EH (cell line): ENCODE data around the gene CETP.
A peak's percentile ranks its signal among the peaks of the same experiment; 100 is the strongest.

Source experiments
- DNase-seq: peaks from one replicate; pipeline ENCODE4 v3.0.0-alpha.2; 2015; ENCODE audit warnings: low read depth

Gene CETP

DNA sequence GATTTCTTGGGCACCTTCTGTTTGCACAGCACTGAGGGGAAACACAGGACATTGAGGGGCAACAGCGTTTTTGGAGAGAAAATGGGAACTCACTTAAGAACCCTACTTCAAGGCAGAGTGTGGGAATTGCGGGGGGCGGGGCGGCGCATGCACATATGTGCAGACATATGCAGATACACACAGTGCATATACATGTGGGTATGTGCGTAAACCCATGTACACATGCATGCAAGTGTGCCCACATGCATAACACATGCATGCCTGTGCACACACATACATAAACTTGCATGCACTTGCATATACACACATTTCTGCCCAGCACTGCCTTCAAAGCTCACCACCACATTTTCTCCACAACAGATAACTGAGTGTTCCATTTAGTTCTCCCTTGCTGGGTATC, 60.0 kb downstream of the CETP start:
- no peak for DNase-seq

DNA sequence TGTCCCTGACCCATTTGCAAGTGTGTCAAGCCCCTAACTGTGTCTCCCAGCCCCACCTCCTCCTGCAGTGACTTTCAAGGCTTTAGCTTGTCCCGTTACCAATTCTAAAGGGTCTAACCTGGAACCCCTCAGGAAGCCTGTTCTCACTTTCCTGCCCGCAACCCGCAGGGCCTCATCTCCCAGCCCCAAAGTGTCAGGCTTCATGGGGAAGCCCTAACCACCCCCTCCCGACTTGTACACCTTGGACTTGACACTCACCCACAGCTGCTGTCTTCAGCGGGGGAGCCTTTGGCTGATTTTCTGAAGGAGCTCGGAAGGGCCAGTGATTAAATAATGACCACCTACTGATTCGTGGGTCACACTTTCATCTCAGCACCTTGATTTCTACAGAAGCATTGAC, 60.7 kb downstream of the CETP start:
- DNase-seq = no peak

DNA sequence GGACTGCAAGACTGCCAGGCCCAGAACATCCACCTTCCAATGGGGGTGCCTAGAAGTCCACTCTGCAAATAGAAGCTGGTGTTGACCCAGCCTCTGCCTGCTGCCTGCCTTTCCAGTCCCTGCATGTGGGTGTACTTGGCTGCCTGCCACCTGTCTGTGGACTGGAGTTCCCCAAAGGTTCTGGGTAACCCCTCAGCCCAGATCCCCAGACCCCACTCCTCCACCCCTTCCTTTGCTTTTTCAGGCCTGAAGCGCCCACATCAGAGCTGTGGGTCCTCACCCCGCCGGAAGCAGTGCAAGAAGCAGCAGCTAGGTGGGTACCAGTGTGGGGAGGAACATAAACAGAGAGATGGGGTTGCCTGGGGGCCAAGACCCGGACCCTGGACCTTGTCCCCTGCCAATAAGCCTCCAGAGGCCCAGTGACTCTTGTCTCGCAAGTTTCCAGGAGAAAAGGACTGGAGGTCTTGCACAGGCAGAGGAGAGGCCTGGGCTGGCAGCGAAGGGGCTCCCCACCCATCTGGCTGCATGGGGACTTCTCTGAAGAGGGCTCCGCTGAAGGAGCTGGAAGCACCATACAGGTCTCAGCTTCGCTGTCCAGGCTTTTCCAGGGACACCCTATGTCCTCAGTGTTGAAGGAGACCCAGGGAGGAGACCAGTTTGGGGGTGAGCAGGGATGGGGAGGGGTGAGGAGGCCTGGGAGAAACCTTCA, 61.9 kb downstream of the CETP start:
- DNase-seq = no peak

DNA sequence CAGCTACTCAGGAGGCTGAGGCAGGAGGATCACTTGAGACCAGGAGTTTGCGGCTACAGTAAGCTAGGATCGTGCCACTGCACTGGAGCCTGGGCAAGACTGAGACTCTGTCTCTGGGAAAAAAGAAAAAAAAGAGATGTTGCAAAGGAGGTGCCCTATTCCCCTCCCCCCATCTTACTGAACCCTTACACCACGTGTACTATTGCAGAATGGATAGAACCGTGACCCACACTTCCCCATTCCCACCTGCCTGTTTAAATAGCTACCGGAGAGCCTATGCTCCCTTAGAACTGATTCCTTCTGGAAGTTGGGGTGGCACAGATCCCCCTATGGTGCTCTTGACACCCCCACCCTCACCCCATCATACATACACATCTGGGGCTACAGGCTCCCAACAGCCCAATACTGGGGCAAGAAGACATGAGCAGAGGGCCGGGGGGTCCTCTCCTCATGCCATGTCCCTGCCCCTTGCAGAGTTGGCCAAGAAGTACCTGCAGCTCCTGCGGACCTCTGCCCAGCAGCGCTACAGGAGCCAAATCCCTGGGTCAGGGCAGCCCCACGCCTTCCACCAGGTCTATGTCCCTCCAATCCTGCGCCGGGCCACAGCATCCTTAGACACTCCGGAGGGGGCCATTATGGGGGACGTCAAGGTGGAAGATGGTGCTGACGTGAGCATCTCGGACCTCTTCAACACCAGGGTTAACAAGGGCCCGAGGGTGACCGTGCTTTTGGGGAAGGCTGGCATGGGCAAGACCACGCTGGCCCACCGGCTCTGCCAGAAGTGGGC, 63.3 kb downstream of the CETP start:
- DNase-seq = no peak

DNA sequence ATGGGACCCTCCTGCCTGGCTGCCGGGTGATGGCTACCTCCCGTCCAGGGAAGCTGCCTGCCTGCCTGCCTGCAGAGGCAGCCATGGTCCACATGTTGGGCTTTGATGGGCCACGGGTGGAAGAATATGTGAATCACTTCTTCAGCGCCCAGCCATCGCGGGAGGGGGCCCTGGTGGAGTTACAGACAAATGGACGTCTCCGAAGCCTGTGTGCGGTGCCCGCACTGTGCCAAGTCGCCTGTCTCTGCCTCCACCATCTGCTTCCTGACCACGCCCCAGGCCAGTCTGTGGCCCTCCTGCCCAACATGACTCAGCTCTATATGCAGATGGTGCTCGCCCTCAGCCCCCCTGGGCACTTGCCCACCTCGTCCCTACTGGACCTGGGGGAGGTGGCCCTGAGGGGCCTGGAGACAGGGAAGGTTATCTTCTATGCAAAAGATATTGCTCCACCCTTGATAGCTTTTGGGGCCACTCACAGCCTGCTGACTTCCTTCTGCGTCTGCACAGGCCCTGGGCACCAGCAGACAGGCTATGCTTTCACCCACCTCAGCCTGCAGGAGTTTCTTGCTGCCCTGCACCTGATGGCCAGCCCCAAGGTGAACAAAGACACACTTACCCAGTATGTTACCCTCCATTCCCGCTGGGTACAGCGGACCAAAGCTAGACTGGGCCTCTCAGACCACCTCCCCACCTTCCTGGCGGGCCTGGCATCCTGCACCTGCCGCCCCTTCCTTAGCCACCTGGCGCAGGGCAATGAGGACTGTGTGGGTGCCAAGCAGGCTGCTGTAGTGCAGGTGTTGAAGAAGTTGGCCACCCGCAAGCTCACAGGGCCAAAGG, 64.4 kb downstream of the CETP start:
- no peak for DNase-seq

DNA sequence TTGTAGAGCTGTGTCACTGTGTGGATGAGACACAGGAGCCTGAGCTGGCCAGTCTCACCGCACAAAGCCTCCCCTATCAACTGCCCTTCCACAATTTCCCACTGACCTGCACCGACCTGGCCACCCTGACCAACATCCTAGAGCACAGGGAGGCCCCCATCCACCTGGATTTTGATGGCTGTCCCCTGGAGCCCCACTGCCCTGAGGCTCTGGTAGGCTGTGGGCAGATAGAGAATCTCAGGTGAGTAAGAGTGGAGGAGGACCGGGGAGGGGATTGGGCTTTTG, 65.0 kb downstream of the CETP start:
- no peak for DNase-seq

DNA sequence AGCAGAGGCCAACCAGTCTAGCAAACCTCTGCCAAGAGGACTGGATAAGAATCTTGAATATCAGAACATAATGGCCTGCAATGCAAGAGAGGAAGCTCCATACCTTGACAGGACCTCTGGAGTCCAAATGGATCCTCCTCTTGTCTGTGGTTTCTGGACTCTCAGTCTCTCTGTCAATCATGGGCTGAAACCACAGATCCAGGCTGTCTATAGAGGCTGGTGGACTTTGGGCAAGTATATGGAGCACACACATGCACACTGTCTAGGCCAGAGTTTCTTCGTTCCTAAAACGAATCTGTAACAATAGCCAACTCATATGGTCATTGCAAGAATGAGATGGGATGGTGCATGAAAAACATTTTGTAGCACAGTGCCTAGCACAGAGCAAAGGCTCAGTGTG, 65.3 kb downstream of the CETP start:
- DNase-seq = no peak

DNA sequence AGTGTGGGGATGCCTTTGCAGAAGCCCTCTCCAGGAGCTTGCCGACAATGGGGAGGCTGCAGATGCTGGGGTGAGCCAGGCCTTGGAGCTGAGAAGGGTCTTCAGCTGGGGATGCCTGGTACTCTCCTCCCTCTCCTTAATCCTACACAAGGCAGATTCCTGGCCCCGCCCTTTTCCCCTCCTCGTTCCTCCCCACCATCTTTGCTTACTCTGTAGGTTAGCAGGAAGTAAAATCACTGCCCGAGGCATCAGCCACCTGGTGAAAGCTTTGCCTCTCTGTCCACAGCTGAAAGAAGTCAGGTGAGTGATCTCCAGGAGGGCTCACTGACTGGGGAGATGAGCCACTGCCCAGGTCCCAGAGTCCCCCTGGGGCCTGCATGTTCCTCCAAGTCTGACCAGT, 66.3 kb downstream of the CETP start:
- DNase-seq = no peak

DNA sequence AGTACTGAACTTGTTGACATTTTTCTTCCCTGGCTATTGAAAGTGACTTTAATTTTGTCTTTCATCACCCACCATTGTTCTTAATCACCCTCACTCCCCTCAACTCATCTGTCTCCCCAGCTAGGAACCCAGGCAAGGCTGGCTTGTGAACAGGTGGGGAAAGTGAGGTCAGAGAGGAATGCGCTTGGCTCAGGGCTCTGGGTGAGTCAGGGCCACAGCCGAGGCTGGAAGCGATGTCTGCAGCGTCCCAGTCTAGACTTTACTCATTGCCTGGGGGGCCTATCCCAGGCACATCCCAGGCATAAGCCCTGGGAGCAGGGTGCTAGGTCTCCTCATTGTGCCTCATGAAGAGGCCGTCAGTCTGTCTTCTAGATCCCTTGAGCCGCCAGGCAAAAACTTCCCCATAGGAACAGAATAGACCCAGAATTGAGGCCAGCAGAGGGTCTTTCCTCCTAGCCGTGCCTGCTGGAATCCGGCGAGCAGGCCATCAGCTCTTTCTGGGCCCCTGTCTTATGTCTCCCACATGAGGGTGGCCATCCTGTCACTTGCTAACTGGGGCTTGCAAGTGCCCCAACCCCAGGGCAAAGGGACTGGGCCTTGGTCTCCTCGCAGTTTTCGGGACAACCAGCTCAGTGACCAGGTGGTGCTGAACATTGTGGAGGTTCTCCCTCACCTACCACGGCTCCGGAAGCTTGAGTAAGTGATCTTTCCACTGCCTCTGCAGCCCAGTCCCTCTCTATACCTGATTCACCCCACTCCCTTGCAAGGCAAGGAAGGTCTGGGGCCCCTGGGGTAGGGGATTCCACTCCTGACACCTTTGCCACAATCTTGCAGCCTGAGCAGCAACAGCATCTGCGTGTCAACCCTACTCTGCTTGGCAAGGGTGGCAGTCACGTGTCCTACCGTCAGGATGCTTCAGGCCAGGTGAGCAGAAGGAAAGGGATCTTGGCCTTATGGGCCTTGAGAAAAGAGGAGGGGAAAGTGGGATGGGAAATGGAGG, 67.7 kb downstream of the CETP start:
- DNase-seq = peak; percentile 61

DNA sequence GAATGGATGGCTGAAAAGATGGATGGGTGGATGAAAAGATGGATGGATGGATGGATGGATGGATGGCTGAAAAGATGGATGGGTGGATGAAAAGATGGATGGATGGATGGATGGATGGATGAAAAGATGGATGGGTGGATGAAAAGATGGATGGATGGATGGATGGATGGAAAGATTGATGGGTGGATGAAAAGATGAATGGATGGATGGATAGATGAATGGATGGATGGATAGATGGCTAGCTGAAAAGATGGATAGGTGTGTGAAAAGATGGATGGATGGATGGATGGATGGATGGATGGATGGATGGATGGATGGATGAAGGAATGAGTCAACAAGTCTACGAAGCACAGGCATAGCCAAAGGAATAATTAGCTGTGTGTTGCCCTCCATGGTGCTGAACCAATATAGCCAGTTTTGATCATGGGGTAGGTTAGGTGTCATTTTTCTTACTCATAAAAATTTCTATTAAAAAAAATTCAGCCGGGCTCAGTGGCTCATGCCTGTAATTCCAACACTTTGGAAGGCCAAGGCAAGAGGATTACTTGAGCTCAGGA, 68.7 kb downstream of the CETP start:
- DNase-seq = no peak

DNA sequence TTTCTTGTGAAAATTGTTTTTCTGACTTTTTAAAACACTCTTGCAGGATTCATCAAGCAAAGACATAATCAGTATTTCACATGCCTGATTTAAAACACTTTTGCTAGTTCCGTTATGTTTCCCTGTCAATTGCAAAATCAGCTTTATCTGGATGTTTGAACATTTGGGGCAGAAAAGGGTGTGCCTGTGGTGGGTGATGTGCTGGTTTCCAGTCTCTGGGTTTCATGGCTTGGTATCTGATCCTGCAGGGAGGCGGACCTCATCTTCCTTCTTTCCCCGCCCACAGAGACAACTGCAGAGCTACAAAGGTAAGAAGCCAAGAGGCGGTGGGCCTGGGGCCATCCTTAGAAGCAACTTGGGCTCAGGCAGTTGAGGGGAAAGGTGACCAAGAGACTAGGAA, 69.4 kb downstream of the CETP start:
- DNase-seq = no peak

DNA sequence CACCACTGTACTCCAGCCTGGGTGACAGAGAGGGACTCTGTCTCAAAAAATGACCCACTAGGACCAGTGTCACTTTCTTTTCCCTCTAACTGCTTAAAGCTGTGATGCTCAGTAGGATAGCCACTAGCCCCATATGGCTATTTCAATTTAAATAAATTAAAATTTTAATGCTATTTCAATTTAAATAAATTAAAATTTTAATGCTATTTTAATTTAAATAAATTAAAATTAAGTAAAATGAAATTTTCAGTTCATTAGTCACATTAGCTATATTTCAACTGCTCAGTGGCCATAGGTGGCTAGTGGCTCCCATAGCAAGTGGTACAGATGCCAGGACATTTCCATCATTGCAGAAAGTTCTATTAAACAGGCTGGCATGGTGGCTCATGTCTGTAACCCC, 70.6 kb downstream of the CETP start:
- DNase-seq = no peak

DNA sequence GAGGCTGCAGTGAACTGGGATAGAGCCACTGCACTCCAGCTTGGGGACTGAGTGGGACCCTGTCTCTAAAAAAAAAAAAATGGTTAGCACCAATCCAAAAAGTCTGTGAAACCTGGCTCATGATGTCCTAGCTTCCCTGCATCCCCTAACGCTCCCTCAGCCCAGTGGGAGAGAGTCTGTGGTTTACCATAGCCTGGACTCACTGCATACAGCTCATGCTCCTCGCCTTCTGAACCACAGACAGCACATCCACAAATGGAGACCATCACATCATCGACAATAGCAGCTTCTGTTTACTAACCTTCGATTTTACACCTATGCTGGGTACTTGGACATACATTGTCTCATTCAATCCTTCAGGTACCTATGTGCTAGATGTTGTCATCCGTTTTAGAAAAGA, 71.2 kb downstream of the CETP start:
- no peak for DNase-seq
